Endothelial cell of umbilical vein (primary cell): ENCODE data around the gene FGF12. TPM values are rescaled to one million over a fixed set of nuclear protein-coding genes. Genes with fewer than 3 reads are reported as not detected.

ENCODE experiments used
- BruUV-seq: library from RNA; stranded (reverse); fragments of 400-500 nt; replicated peaks from 2 replicates; lab custom pipeline; 2021; lab: Mats Ljungman, UMichigan
- CTCF ChIA-PET: fragments of 300-600, 350-600 bp; sonication (Branson Sonifier 250); formaldehyde crosslinking; loops from one replicate; lab custom pipeline; 2021; ENCODE audit warnings: antibody characterized with exemption, inconsistent platforms; lab: Charles Lee
- POLR2A ChIA-PET: fragments of 300-600, 350-600 bp; sonication (Branson Sonifier 250); formaldehyde crosslinking; loops from one replicate; lab custom pipeline; 2021; ENCODE audit warnings: antibody characterized with exemption, inconsistent platforms; lab: Charles Lee
- DNase-seq: peaks from one replicate; pipeline ENCODE4 v3.0.0-alpha.2; 2011; ENCODE audit warnings: low read depth, low spot score
- FAIRE-seq: peaks from 2 replicates; lab custom pipeline; 2011; peaks lifted over from hg19 to GRCh38; lab: Jason Lieb, UNC
- H2AFZ ChIP-seq: 2 replicates; pipeline ENCODE4 v1.6.0; 2012; ENCODE audit warnings: low read depth, low read length, control low read depth, inconsistent platforms
- H3K27ac ChIP-seq: 2 replicates; pipeline ENCODE4 v1.5.1; 2011; ENCODE audit warnings: low read depth, mild to moderate bottlenecking, control low read depth, low read length, moderate library complexity; ENCODE audit not compliant: insufficient read depth
- H3K27me3 ChIP-seq, 2 experiments: 2 replicates each; pipeline versions ENCODE4 v1.6.0 to v1.6.1; 2011; ENCODE audit warnings: low read length in 2 of 2, mixed read lengths in 1 of 2; ENCODE audit not compliant: control insufficient read depth in 2 of 2, insufficient read depth in 2 of 2
- H3K36me3 ChIP-seq, 2 experiments: 2 replicates in 1 of 2; 3 replicates in 1 of 2; pipeline ENCODE4 v1.5.1; 2011; ENCODE audit warnings: low read length in 2 of 2, mild to moderate bottlenecking in 1 of 2, moderate library complexity in 1 of 2; ENCODE audit not compliant: control insufficient read depth in 2 of 2, insufficient read depth in 2 of 2; ENCODE audit errors: extremely low read depth in 1 of 2
- H3K4me1 ChIP-seq: 3 replicates; pipeline ENCODE4 v1.5.1; 2011; ENCODE audit warnings: mild to moderate bottlenecking, low read length; ENCODE audit not compliant: control insufficient read depth, insufficient read depth; ENCODE audit errors: extremely low read depth
- H3K4me2 ChIP-seq: 2 replicates; pipeline ENCODE4 v1.6.1; 2011; ENCODE audit warnings: low read length, control low read depth, mixed read lengths; ENCODE audit not compliant: insufficient read depth
- H3K4me3 ChIP-seq, 3 experiments: fragments of 200-600 bp in 1 of 3; sonication (generic), shearing (Covaris generic) in 1 of 3; replicated peaks in 1 of 3; 2 replicates each; pipeline ENCODE4 v1.5.1; 2011 to 2016; ENCODE audit warnings: control low read depth in 3 of 3, low read length in 3 of 3, mild to moderate bottlenecking in 2 of 3, inconsistent platforms in 1 of 3, low read depth in 1 of 3, moderate library complexity in 1 of 3; ENCODE audit not compliant: insufficient read depth in 1 of 3
- H3K79me2 ChIP-seq: 2 replicates; pipeline ENCODE4 v1.6.0; 2012; ENCODE audit warnings: low read length, inconsistent platforms; ENCODE audit not compliant: control insufficient read depth, insufficient read depth
- H3K9ac ChIP-seq: replicated peaks from 2 replicates; pipeline ENCODE3; 2011; ENCODE audit warnings: low read length, control low read depth; ENCODE audit not compliant: insufficient read depth; ENCODE audit errors: extremely low read depth
- H3K9me1 ChIP-seq: replicated peaks from 3 replicates; pipeline ENCODE4 v1.6.0; 2011; ENCODE audit warnings: mild to moderate bottlenecking, low read length; ENCODE audit not compliant: control insufficient read depth, insufficient read depth; ENCODE audit errors: extremely low read depth
- H3K9me3 ChIP-seq: replicated peaks from 2 replicates; pipeline ENCODE4 v1.5.1; 2012; ENCODE audit warnings: low read length, inconsistent platforms; ENCODE audit not compliant: control insufficient read depth, insufficient read depth
- H4K20me1 ChIP-seq: replicated peaks from 2 replicates; pipeline ENCODE3; 2011; ENCODE audit warnings: mild to moderate bottlenecking, low read length; ENCODE audit not compliant: control insufficient read depth, insufficient read depth; ENCODE audit errors: extremely low read depth
- EZH2 ChIP-seq: IDR thresholded peaks from 2 replicates; pipeline ENCODE4 v1.6.1; 2012; ENCODE audit warnings: borderline replicate concordance, low read depth, mild to moderate bottlenecking, moderate library complexity, low read length, inconsistent platforms; ENCODE audit not compliant: severe bottlenecking
- FOS ChIP-seq: IDR thresholded peaks from 2 replicates; pipeline ENCODE4 v1.6.1; 2011; ENCODE audit warnings: mild to moderate bottlenecking, low read length, moderate library complexity, borderline replicate concordance; ENCODE audit not compliant: insufficient read depth
- GATA2 ChIP-seq: IDR thresholded peaks from 2 replicates; pipeline ENCODE4 v1.7.0; 2011; ENCODE audit warnings: low read depth, mild to moderate bottlenecking, moderate library complexity, mixed read lengths, low read length; ENCODE audit not compliant: insufficient read length, insufficient read depth
- JUN ChIP-seq: IDR thresholded peaks from 2 replicates; pipeline ENCODE4 v1.6.1; 2011; ENCODE audit warnings: borderline replicate concordance, low read depth; ENCODE audit not compliant: insufficient read length, insufficient read depth
- MYC ChIP-seq: IDR thresholded peaks from one replicate; pipeline ENCODE4 v1.6.1; 2011; ENCODE audit warnings: mild to moderate bottlenecking, low read depth, low read length
- POLR2A ChIP-seq: IDR thresholded peaks from 2 replicates; pipeline ENCODE4 v1.6.1; 2012; ENCODE audit warnings: low read depth, mild to moderate bottlenecking, control low read depth, low read length
- POLR2AphosphoS5 ChIP-seq: IDR thresholded peaks from 2 replicates; pipeline ENCODE4 v1.6.1; 2012; ENCODE audit warnings: low read depth, mild to moderate bottlenecking, control low read depth, low read length, moderate library complexity; ENCODE audit not compliant: insufficient read depth
- dilution Hi-C: fragments of 300-500 bp; cut with MboI; formaldehyde crosslinking; loops from one replicate; pipeline ENCODE4 v1.15.0; 2019; ENCODE audit warnings: low sequenced_read_pairs; ENCODE audit not compliant: extremely low pct_ligation_motif_present
- intact Hi-C: fragments of 100-400 bp; cut with micrococcal nuclease; formaldehyde crosslinking; loops from one replicate; pipeline ENCODE4 v1.10.0; 2022
- polyA plus RNA-seq, 4 experiments: library from polyadenylated mRNA; depleted of rRNA in 3 of 4; stranded (reverse) in 3 of 4; unstranded in 1 of 4; fragments of >200 nt; gene quantifications; 2 replicates each; pipeline versions ENCODE4 v1.2.1 to v1.2.3, GENCODE V29; 2011 to 2012; ENCODE audit warnings: missing spikeins in 1 of 4
- total RNA-seq: library from RNA; stranded (reverse); gene quantifications from 2 replicates; pipeline ENCODE4 v1.2.3, GENCODE V29; 2021
- TF ChIP-seq, protein P1 (sequence below): IDR thresholded peaks from 2 replicates; pipeline ENCODE4 v1.6.1; 2011; ENCODE audit not compliant: insufficient read depth, insufficient read length
- TF ChIP-seq, protein P2 (sequence below), 2 donors: IDR thresholded peaks; 1 replicate in 1 of 2; 2 replicates in 1 of 2; pipeline ENCODE4 v1.5.1; 2011; ENCODE audit warnings: low read length in 2 of 2, mild to moderate bottlenecking in 2 of 2, moderate library complexity in 2 of 2, control low read depth in 1 of 2, inconsistent platforms in 1 of 2, low read depth in 1 of 2; ENCODE audit not compliant: insufficient read depth in 1 of 2; ENCODE audit errors: extremely low read depth in 1 of 2

The FGF12 gene
- total and polyA plus RNA-seq, 2 donors (not counting 3 experiments of a cell fraction or from before 2014, with no cell fraction given), result 0.72 to 2.5 TPM

DNA sequence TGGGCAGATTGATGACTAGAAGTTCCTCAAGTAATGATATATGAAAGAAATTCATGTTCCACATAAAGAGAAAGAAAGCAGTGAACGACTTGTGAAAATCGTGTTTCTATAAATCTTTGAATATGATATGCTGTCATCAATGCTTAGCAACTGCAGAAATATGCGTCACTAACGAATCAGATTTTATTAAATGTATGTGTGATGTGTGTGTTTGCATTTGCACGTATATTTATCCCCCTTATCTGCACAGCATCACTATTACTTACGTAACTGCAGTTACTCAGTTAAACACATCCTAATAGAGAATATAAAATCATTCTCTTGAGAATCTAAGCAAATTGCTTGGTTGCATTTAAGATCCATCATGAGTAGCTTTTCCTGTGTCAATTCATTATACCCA is 468.6 kb downstream of the FGF12 start:
- BruUV-seq, result no TSS peak
- H3K36me3 ChIP-seq, result no peaks in the 10 kb centered on the region
- no peaks in the 10 kb centered on the region for H4K20me1 ChIP-seq
- H3K9ac ChIP-seq, result no peak overlapping the region
- H3K27ac ChIP-seq, result no peak overlapping the region
- TF ChIP-seq MYC, result no peak
- no peak for TF ChIP-seq EZH2
- no peak for TF ChIP-seq JUN
- no peak for TF ChIP-seq POLR2AphosphoS5
- TF ChIP-seq, protein P1, sequence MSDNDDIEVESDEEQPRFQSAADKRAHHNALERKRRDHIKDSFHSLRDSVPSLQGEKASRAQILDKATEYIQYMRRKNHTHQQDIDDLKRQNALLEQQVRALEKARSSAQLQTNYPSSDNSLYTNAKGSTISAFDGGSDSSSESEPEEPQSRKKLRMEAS, result no peak
- no peak for TF ChIP-seq FOS
- no peak overlapping the region for H3K4me2 ChIP-seq
- intact Hi-C loops (no loop called here), dilution Hi-C loops (no loop called here)
- H3K27me3 ChIP-seq, result no peaks in the 10 kb centered on the region
- no peak overlapping the region for H3K4me3 ChIP-seq
- no peak overlapping the region for H2AFZ ChIP-seq
- FAIRE-seq (no peak), DNase-seq (no peak)
- no peaks in the 10 kb centered on the region for H3K4me1 ChIP-seq
- ChIA-PET CTCF (interaction anchor here (1.4 kb wide), 1 partner anchor 185 kb away, joined by 4 read pairs; no protein-coding TSS in a partner anchor), POLR2A (no interaction called here)
- no peaks in the 10 kb centered on the region for H3K9me1 ChIP-seq
- H3K9me3 ChIP-seq, result no peaks in the 10 kb centered on the region
- H3K79me2 ChIP-seq, result no peaks in the 10 kb centered on the region

DNA sequence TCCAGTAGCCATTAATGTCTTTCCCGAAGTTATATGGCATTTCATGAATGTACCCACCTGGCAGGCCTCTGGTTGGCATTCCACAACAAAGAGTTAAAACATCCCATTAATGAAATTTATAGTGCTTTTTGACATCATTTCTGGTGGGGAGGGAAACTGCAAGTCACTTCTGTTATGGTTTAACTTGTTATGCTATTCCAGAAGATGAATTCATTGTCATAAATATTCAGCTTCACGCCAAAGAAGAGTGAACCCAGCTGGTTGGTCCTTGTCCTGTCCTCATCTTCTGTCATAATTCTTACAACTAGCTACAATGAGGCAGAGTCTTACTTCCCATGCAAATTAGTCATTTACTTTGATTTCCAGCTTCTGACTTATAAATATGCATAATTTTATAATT is 471.5 kb downstream of the FGF12 start:
- Histone ChIP-seq H3K9me1 (no peaks in the 10 kb centered on the region), H3K4me3 (no peak overlapping the region), H3K4me1 (no peaks in the 10 kb centered on the region), H3K9ac (no peak overlapping the region), H3K27ac (no peak overlapping the region), H3K36me3 (no peaks in the 10 kb centered on the region), H3K4me2 (no peak overlapping the region), H3K9me3 (no peaks in the 10 kb centered on the region), H3K79me2 (no peaks in the 10 kb centered on the region), H2AFZ (no peak overlapping the region), H4K20me1 (no peaks in the 10 kb centered on the region), H3K27me3 (no peaks in the 10 kb centered on the region)
- BruUV-seq, result no TSS peak
- dilution Hi-C loops, result no loop called here
- ChIA-PET CTCF (interaction anchor here (1.3 to 1.7 kb wide), 2 partner anchors 10 to 189 kb away, joined by 3 to 5 read pairs; no protein-coding TSS in a partner anchor), POLR2A (no interaction called here)
- intact Hi-C loops, result no loop called here
- TF ChIP-seq EZH2 (no peak), GATA2 (no peak), FOS (no peak), JUN (no peak), MYC (no peak), POLR2A (no peak), POLR2AphosphoS5 (no peak)
- TF ChIP-seq, protein P1, result no peak
- TF ChIP-seq, protein P2, sequence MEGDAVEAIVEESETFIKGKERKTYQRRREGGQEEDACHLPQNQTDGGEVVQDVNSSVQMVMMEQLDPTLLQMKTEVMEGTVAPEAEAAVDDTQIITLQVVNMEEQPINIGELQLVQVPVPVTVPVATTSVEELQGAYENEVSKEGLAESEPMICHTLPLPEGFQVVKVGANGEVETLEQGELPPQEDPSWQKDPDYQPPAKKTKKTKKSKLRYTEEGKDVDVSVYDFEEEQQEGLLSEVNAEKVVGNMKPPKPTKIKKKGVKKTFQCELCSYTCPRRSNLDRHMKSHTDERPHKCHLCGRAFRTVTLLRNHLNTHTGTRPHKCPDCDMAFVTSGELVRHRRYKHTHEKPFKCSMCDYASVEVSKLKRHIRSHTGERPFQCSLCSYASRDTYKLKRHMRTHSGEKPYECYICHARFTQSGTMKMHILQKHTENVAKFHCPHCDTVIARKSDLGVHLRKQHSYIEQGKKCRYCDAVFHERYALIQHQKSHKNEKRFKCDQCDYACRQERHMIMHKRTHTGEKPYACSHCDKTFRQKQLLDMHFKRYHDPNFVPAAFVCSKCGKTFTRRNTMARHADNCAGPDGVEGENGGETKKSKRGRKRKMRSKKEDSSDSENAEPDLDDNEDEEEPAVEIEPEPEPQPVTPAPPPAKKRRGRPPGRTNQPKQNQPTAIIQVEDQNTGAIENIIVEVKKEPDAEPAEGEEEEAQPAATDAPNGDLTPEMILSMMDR (IDR thresholded peaks at IDR 0.05; ENCODE audit: extremely low read depth in 1 of 2, insufficient read depth in 1 of 2, low read depth in 1 of 2, low read length in 2 of 2), result no peak
- FAIRE-seq (no peak), DNase-seq (no peak)
